ENCODE results near the gene ZNF670. TPM values are rescaled to one million over a fixed set of nuclear protein-coding genes. Genes with fewer than 3 reads are reported as not detected.

Gene ZNF670
- total RNA-seq, 1 donor from 2014 or later: 2.7 TPM

DNA sequence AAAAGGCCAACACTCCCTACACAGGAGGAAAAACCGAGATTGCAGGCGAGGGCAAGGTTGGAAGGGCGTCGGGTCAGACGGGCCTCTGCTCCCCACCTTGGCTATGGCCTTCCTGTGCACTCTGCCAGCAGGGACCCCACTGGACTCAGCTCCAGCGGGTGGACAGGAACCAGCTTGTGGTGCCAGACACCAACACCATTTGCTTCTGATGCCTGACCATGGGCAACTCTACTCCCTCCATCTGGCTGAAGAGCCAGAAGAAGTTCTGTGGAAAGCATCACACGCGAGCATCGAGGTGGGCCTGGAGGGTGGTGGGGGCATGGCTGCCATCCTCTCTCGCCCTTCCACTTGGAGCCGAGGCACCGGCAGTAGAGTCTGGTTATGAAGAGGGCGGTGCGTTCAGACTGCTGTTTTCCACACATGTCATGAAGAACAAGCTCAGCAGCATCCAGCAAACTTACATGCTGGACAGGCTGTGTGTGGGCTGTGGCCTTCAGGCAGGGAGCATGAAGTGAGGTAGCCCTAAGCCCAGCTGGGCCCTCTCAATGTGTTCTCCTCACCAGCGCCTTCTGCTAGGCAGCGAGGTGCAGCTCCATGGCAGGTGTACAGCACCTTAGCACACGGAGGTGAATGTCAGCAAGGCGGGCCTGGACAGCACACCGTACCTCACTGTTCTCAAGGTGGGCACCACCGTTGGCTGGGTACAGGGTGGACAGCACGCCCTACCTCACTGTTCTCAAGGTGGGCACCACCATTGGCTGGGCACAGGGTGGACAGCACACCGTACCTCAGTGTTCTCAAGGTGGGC, 41.2 kb upstream of the ZNF670 start:
- no peak for TF ChIP-seq POLR2AphosphoS5 (IDR thresholded peaks at IDR 0.05; ENCODE audit: insufficient read depth in 1 of 2, low read depth in 1 of 2)
- TF ChIP-seq, protein P1, sequence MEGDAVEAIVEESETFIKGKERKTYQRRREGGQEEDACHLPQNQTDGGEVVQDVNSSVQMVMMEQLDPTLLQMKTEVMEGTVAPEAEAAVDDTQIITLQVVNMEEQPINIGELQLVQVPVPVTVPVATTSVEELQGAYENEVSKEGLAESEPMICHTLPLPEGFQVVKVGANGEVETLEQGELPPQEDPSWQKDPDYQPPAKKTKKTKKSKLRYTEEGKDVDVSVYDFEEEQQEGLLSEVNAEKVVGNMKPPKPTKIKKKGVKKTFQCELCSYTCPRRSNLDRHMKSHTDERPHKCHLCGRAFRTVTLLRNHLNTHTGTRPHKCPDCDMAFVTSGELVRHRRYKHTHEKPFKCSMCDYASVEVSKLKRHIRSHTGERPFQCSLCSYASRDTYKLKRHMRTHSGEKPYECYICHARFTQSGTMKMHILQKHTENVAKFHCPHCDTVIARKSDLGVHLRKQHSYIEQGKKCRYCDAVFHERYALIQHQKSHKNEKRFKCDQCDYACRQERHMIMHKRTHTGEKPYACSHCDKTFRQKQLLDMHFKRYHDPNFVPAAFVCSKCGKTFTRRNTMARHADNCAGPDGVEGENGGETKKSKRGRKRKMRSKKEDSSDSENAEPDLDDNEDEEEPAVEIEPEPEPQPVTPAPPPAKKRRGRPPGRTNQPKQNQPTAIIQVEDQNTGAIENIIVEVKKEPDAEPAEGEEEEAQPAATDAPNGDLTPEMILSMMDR (IDR thresholded peaks at IDR 0.05): no peak
- no peak for TF ChIP-seq POLR2A (IDR thresholded peaks at IDR 0.05)
- intact Hi-C loops (cut with DNase I): no loop called here
- Histone ChIP-seq H3K27me3 (no peaks in the 10 kb centered on the region), H3K4me1 (no peaks in the 10 kb centered on the region), H3K27ac (no peak overlapping the region), H3K36me3 (no peaks in the 10 kb centered on the region), H3K9me3 (no peaks in the 10 kb centered on the region), H3K4me3 (no peak overlapping the region)
- no peak for DNase-seq (ENCODE audit: extremely low spot score in 2 of 2)

DNA sequence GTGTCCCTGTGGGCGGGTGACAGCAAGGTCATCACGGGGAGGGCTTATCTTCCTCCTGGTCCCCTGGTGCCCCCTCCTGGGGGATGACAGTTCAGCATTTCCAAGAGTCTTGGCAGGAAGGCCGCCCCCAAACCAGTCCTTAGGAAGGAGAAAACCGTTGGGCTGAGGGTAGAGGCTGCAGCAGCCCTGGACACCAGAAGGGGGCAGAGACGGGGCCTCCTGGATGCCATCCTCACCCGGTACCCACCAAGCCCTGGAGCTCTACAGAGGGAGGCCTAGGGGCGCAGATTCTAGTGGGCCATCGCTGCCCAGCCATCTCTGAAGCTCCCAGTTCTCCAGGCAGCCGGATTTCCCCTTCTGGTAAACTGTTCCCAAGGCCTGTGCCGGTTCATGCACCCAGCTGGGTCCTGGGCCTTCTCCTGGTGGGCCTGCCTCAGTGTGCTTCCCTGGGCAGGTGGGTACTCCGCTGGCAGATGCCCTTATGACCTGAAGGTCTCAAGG, 40.4 kb upstream of the ZNF670 start:
- Histone ChIP-seq H3K9me3 (no peaks in the 10 kb centered on the region), H3K27me3 (no peaks in the 10 kb centered on the region), H3K27ac (no peak overlapping the region), H3K4me3 (no peak overlapping the region), H3K36me3 (no peaks in the 10 kb centered on the region), H3K4me1 (no peaks in the 10 kb centered on the region)
- intact Hi-C loops (cut with DNase I): no loop called here
- no peak for DNase-seq (ENCODE audit: extremely low spot score in 2 of 2)
- TF ChIP-seq POLR2A (IDR thresholded peaks at IDR 0.05) (no peak), POLR2AphosphoS5 (IDR thresholded peaks at IDR 0.05; ENCODE audit: insufficient read depth in 1 of 2, low read depth in 1 of 2) (no peak)
- TF ChIP-seq, protein P1 (IDR thresholded peaks at IDR 0.05): no peak

DNA sequence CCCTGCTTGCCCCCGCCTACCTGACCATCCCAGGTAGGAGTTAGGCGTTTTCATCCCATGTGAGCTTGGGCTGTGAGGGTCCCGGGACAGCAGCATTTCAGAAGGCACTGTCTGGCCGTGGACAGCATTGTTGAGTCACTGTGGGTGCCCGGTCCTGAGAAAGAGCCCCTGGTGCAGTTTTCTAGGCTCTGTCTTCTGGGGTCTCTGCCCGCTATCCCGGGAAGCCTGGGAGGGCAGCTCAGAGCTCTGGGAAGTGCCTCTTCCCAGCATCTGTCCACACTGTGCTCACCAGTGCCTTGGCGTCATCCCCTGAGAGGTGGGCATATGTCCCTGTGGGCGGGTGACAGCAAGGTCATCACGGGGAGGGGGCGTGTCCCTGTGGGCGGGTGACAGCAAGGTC, 36.9 kb upstream of the ZNF670 start:
- Histone ChIP-seq H3K27ac (no peak overlapping the region), H3K36me3 (no peaks in the 10 kb centered on the region), H3K4me1 (peaks cover 18% of the 10 kb centered on the region), H3K27me3 (no peaks in the 10 kb centered on the region), H3K9me3 (no peaks in the 10 kb centered on the region), H3K4me3 (no peak overlapping the region)
- intact Hi-C loops (cut with DNase I): no loop called here
- no peak for TF ChIP-seq POLR2A (IDR thresholded peaks at IDR 0.05)
- TF ChIP-seq POLR2AphosphoS5 (IDR thresholded peaks at IDR 0.05; ENCODE audit: insufficient read depth in 1 of 2, low read depth in 1 of 2): no peak
- TF ChIP-seq, protein P1 (IDR thresholded peaks at IDR 0.05): no peak
- DNase-seq (ENCODE audit: extremely low spot score in 2 of 2): no peak

DNA sequence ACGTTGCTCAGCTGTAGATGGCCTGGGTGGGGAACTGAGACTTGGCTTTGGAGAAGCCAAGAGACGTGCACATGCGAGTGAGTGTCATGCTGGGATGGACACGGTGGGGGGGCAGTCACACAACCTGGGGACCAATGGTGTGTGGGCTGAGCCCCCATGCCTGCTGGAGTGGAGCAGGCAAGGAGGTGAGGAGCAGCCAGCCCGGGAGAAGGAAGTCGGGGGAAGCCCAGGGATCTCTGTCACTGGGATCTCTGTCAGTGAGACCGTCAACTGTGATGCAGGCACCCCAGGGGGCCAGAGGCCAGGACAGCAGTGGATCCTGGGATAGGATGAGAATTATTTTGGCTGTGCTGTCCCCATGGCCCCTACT, 36.5 kb upstream of the ZNF670 start:
- no peak for DNase-seq (ENCODE audit: extremely low spot score in 2 of 2)
- H3K4me3 ChIP-seq: no peak overlapping the region
- H3K27ac ChIP-seq: no peak overlapping the region
- H3K27me3 ChIP-seq: no peaks in the 10 kb centered on the region
- H3K9me3 ChIP-seq: no peaks in the 10 kb centered on the region
- intact Hi-C loops (cut with DNase I): no loop called here
- TF ChIP-seq, protein P1 (IDR thresholded peaks at IDR 0.05): no peak
- TF ChIP-seq POLR2A (IDR thresholded peaks at IDR 0.05) (no peak), POLR2AphosphoS5 (IDR thresholded peaks at IDR 0.05; ENCODE audit: insufficient read depth in 1 of 2, low read depth in 1 of 2) (no peak)
- H3K36me3 ChIP-seq: no peaks in the 10 kb centered on the region
- H3K4me1 ChIP-seq: peaks cover 22% of the 10 kb centered on the region

Data from vagina (tissue), 2 donors.